WTC11 (cell line): ENCODE measurements around the gene PIPOX.

ENCODE experiments used
- ZNF423 ChIP-seq: fragments of 250-450 bp; sonication (Bioruptor Pico); IDR thresholded peaks from 2 replicates; pipeline ENCODE4 v2.1.2; 2022; ENCODE audit warnings: mild to moderate bottlenecking, moderate library complexity
- TF ChIP-seq, protein P1 (sequence below): sonication (generic); formaldehyde crosslinking; IDR thresholded peaks from 2 replicates; pipeline ENCODE4 v1.8.1; 2023; ENCODE audit warnings: mild to moderate bottlenecking, missing genetic modification reagents, moderate library complexity

DNA sequence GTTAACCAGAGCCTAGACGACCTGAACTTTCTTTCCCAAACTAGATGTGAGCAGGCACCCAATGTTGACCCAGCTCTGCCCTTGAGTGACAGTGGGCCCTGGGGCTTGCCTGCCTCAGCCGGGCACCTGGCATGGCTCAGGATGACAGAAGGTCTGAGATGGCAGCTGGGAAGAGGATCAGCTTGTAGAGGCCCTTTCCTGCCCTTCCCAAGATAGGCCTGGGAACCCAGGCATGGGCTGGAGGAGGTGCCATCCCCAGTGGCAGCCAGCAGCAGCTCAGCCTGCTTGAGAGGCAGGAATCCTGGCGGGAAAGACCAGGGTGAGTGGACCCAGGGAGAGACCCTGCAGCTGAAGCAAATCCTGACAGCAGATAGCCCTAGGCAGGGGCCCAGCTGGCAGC, 59.1 kb downstream of the PIPOX start:
- no peak for TF ChIP-seq ZNF423 (CRISPR knock-in tag)
- TF ChIP-seq, protein P1, sequence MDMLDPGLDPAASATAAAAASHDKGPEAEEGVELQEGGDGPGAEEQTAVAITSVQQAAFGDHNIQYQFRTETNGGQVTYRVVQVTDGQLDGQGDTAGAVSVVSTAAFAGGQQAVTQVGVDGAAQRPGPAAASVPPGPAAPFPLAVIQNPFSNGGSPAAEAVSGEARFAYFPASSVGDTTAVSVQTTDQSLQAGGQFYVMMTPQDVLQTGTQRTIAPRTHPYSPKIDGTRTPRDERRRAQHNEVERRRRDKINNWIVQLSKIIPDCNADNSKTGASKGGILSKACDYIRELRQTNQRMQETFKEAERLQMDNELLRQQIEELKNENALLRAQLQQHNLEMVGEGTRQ (CRISPR knock-in tag): no peak
